HG02981 (cell line): ENCODE data around the gene KIF22.

Experiments
- ATAC-seq: cut with Tn5 transposase; IDR thresholded peaks from one replicate; pipeline ENCODE4 v1.9.1; 2021; ENCODE audit warnings: mild to moderate bottlenecking, moderate library complexity; ENCODE audit not compliant: unreplicated experiment

The KIF22 gene

DNA sequence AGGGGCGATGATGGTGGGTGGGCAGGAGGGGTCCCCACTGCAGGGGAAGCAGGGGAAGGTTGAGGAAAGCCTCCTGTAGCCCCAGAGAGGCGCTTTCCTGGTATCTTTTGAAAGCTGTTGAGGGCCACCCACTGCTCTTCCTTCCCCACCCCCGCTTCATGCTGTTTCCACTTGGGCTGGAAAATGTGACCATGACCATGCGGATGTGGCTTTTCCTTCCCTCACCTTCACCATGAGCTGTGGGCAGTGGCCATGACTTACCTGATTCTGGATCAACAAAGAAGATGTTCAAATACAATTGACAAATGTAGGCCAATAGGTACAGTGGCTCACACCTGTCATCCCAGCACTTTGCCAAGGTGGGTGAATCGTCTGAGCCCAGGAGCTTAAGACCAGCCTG is 43.5 kb downstream of the KIF22 start:
- ATAC-seq: no peak

DNA sequence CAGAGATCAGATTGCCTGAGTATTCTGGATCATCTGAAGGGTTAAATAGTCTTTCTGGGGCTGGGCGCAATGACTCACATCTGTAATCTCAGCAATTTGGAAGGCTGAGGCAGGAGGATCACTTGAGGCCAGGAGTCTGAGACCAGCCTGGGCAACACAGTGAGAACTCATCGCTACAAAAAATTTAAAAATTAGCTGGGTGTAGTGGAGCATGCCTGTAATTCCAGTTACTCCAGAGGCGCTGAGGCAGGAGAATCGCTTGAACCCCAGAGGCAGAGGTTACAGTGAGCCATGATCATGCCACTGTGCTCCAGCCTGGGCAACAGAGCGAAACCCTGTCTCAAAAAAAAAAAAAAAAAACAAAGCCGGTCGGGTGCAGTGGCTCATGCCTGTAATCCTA is 45.4 kb downstream of the KIF22 start:
- no peak for ATAC-seq

DNA sequence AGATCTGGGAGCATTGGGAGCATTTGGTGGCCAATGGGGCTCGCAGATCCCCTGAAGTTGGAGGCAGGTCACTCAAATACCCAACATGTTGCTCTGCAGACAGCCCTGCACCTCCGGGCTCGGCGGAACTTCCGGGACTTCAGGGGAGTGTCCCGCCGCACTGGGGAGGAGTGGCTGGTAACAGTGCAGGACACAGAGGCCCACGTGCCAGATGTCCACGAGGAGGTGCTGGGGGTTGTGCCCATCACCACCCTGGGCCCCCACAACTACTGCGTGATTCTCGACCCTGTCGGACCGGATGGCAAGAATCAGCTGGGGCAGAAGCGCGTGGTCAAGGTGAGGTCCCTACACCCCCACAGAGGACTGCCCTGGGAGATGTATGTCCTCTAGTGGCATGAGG is 46.1 kb downstream of the KIF22 start:
- ATAC-seq: no peak

DNA sequence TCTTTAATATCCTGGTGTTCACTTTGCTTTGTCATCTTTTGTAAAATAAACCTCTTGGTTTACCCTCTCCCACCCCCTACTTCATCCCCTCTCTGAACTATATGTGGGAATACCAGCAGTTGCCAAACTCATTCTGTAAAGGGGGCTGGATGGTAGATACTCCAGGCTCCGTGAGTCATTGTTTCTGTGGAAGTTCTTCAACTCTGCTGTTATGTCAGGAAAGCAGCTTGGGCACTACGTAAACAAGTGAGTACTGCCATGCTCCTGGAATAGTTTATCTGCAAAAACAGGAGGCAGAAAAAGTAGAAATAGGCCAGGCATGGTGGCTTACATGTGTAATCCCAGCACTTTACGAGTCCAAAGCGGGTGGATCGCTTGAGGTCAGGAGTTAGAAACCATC is 47.3 kb downstream of the KIF22 start:
- ATAC-seq: no peak

DNA sequence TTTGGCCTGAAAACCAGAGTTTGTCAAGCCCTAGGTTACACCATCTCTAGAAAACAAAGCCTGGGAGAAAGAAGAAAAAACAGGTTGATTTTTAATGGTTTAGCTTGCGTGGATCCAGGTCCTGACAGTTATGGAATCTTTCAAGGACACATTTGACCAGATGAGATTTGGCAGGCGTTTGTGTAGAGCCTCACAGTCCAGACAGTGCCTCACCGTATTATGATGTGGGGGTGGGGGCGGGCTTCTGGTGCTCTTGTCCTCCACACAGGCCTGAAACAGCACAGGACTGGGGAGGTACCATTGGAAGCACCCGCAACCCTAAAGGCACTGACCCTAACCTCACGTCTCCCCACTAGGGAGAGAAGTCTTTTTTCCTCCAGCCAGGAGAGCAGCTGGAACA is 49.3 kb downstream of the KIF22 start:
- ATAC-seq: no peak

DNA sequence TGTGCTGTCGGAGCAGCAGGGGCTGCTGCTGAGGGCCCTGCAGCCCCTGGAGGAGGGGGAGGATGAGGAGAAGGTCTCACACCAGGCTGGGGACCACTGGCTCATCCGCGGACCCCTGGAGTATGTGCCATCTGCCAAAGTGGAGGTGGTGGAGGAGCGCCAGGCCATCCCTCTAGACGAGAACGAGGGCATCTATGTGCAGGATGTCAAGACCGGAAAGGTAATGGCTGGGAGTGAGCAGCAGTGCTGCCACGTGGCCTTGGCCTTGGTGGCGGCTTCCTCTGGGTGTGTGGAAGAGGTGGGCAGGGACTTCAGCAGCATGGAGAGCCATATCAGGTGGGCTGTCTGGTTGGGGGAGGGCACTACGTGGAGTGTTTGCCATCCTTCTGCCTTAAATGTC is 49.7 kb downstream of the KIF22 start:
- no peak for ATAC-seq

DNA sequence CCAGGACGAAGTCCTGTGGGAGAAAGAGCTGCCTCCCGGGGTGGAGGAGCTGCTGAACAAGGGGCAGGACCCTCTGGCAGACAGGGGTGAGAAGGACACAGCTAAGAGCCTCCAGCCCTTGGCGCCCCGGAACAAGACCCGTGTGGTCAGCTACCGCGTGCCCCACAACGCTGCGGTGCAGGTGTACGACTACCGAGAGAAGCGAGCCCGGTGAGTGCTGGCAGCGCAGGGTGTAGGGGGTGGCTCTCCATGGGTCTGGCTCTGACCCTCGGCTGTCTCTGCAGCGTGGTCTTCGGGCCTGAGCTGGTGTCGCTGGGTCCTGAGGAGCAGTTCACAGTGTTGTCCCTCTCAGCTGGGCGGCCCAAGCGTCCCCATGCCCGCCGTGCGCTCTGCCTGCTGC is 51.1 kb downstream of the KIF22 start:
- no peak for ATAC-seq

DNA sequence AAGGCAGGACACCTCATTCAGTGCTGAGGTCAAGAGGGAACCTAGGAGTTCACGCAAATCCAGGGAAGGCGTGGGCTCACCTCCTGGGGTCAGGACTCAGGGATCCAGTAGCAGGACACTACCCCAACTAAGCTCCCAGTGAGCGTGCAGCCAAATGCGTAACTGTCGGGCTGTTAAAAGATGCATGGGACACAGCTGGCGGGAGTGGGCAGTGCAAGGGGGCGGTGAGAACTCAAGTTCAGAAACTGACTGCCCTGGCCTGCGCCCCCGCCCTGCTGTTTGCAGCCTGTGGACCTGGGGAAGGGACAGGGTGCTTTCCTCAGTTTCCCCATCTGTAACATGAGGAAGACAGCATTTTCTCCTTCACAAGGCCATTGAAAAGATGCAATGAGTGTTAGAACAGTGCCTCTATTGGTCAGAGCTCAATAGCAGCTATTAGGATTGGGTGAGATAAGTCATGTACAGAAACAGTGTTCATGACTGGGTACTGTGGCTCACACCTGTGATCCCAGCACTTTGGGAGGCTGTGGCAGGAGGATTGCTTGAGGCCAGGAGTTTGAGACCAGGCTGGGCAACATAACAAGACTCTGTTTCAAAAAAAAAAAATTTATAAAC is 52.3 kb downstream of the KIF22 start:
- ATAC-seq: no peak

DNA sequence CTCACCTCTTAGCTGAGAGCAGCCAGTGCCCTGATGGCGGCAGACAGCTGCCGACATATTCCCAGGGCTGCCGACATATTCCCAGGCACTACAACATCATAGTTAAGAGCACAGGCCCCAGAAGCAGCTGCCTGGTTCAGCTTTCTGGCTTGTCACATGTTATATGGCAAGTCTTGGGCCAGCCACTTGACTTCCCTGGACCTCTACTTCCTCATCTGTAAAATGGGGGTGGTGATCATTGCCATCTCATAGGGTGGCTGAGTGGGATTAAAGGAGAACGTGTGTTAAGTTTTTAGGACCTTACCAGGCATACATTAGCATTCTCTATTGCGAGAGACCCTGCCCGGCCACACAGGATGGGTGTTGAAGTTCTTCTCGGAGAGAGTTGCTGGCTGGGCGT is 53.4 kb downstream of the KIF22 start:
- no peak for ATAC-seq

DNA sequence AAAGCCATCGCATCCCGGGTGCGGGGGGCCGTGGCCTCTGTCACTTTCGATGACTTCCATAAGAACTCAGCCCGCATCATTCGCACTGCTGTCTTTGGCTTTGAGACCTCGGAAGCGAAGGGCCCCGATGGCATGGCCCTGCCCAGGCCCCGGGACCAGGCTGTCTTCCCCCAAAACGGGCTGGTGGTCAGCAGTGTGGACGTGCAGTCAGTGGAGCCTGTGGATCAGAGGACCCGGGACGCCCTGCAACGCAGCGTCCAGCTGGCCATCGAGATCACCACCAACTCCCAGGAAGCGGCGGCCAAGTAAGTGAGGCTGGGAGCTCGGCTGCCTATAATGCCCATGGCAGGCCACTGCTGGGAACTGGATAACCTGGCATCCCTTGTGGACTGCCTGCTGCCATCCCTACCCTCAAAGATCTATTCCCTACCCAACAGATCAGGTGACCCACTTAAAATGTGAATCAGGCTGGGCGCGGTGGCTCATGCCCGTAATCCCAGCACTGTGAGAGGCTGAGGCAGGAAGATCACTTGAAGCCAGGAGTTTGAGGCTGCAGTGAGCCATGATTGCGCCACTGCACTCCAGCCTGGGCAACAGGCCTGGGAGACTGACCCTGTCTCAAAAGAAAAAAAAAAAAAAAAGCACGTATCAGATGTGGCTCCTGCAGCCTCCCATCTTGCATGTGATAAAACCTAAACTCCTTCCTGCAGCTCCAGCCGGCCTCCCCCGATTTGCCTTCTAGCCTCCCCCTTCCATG is 54.2 kb downstream of the KIF22 start:
- ATAC-seq: no peak

DNA sequence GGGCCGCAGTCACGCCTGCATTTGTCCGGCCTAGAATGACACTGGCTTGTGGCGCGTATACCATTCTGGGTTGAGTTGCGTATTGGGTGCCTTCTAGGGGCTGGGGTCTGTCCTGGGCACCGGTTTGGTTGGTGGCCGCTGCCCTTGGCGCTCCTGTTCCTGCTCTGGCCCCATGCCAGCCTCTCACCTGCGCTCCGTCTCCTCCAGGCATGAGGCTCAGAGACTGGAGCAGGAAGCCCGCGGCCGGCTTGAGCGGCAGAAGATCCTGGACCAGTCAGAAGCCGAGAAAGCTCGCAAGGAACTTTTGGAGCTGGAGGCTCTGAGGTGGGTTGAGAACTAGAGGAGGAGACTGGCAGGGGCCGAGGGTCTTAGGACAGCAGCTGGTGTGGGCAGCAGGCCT is 55.1 kb downstream of the KIF22 start:
- no peak for ATAC-seq

DNA sequence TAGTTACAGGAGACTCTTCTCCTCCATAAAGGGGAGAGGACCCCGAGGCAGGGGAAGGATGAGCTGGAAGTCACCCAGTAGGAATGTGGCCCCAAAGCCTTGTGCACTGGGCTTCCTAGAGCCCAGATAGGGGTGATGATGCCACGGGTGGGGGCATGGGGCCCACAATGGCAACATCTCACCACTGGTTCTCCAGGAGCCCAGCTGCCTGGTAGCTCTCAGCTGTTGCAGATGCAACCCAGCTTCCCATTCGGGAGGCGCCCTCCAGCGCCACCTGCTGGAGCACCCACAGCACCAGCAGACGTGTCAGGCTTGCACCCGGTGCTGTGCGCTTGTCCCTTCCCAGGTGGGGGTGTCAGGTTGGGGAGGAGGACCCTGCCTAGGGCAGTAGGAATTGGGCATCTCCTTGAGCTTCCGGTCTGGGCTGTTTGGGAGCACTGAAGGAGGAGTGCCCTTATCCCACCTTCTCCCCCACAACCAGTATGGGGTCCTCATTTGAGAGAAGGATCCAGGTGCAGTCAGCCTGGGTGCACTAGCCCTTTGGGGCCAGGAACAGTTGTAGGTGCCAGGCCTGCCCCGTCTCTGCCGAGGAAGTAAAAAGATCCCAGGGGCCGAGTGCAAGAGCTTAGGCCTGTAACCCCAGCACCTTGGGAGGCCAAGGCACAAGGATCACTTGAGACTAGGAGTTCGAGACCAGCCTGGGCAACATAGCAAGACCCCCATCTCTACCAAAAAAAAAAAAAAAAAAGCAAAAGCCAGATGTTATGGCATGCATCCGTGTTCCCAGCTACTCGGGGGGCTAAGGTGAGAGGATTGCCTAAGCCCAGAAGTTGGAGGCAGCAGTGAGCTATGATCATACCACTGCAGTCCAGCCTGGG is 58.1 kb downstream of the KIF22 start:
- ATAC-seq: no peak

DNA sequence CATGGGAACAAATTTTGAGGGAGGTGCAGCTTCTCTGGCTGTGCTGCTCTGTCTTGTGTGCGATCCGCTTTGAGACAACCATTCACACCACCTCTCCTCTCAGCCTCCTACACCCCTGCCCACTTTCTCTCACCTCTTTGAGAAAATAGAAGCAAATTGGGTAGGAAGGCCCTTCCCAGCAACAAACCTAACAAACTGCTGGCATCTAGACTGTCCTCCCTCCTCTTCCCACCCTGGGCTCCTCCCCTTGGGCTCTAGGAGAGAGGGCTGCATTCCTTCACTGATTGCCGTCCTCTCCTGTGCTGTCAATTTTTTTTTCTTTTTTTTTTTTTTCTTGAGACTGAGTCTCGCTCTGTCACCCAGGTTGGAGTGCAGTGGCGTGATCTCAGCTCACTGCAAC is 59.0 kb downstream of the KIF22 start:
- ATAC-seq: no peak

DNA sequence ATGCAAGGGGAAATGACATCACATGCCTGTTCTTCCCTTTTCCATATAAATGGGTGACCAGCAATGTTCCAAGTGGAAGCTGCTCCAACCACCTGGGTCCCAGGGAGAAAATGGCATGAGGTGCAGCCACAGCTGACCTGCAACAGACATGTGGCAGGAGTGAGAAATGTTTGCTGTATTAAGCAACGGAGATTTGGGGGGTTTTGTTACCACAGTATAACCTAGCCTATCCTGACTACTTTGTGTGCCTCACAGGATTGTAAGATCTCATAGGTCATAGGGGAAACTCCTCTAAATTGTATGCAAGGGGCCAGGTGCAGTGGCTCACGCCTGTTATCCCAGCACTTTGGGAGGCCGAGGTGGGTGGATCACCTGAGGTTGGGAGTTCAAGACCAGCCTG is 60.4 kb downstream of the KIF22 start:
- ATAC-seq: no peak

DNA sequence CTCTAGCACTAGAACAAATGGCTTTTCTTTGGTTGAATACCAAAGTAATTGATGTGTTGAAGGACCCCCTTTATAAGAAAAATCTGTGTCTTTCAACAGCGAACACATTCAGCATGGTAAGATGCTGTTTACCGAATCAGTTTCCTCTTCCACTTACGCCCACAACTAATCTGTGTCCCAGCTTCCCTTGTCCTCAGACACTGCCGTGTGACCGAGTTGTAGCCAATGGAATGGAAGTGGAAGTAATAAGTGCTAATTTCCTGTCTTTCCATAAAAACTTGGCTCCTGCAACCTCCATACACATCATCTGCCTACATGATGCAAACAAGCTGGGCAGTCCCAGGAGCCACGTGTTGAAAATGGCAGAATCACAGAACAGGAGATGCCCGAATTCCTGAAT is 62.1 kb downstream of the KIF22 start:
- ATAC-seq: no peak

DNA sequence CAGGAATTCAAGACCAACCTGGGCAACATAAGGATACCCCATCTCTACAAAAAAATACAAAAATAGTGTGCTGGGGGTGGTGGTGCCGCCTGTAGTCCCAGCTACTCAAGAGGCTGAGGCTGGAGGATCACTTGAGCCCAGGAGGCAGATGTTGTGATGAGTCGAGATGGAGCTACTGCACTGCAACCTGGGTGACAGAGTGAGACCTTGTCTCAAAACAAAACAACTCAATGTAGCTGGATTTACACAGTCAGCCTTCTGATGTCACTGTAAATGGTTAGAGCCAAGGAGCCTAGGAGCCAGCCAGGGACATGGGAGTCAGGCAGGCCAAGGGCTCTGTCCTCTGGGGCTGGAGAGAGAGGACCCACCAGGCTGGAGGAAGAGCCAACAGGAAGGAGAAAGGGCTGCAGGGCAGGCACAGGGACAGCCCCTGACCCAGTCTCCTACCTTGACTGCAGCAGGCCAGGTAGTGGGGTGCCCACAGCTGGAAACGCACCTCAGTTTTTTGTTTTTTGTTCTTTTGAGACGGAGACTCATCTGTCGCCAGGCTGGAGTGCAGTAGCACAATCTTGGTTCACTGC is 64.1 kb downstream of the KIF22 start:
- no peak for ATAC-seq
